Measurements from ENCODE around the gene TMEM208. TPM values are rescaled to one million over a fixed set of nuclear protein-coding genes. Genes with fewer than 3 reads are reported as not detected.

TMEM208 gene
- total RNA-seq, 1 donor from 2014 or later: 33.1 TPM

- intact Hi-C loops (cut with DNase I): no loop called here
- Histone ChIP-seq H3K36me3 (peaks cover 11% of the 10 kb centered on the region), H3K27me3 (ENCODE audit: low read depth) (no peaks in the 10 kb centered on the region), H3K9me3 (no peaks in the 10 kb centered on the region), H3K4me1 (peaks cover 80% of the 10 kb centered on the region), H3K27ac (peak overlapping the region; percentile 93), H3K4me3 (peak overlapping the region; percentile 99)
- TF ChIP-seq CTCF (IDR thresholded peaks at IDR 0.05): no peak
- DNase-seq (peak; percentile 64), ATAC-seq (no peak)
These were observed 16.6 kb downstream of the TMEM208 start for GRCh38 chr16:67243481-67243880.

- peak in 1 of 2 donors; percentile 15 for ATAC-seq
- Histone ChIP-seq H3K4me1 (peaks cover 84% of the 10 kb centered on the region), H3K27me3 (ENCODE audit: low read depth) (peaks cover 6% of the 10 kb centered on the region), H3K4me3 (peak overlapping the region; percentile 99), H3K27ac (peak overlapping the region; percentile 93), H3K36me3 (no peaks in the 10 kb centered on the region), H3K9me3 (no peaks in the 10 kb centered on the region)
- intact Hi-C loops (cut with DNase I): no loop called here
- peak; percentile 89 for DNase-seq
- no peak for TF ChIP-seq CTCF (IDR thresholded peaks at IDR 0.05)
These were observed 17.7 kb downstream of the TMEM208 start for GRCh38 chr16:67244387-67245185.

GRCh38 chr16:67245186-67245585 is 18.3 kb downstream of the TMEM208 start:
- no peak for ATAC-seq
- intact Hi-C loops (cut with DNase I): no loop called here
- Histone ChIP-seq H3K4me1 (peaks cover 81% of the 10 kb centered on the region), H3K9me3 (no peaks in the 10 kb centered on the region), H3K27ac (peak overlapping the region; percentile 93), H3K27me3 (ENCODE audit: low read depth) (peaks cover 6% of the 10 kb centered on the region), H3K4me3 (peak overlapping the region; percentile 99), H3K36me3 (no peaks in the 10 kb centered on the region)
- DNase-seq: peak; percentile 43
- no peak for TF ChIP-seq CTCF (IDR thresholded peaks at IDR 0.05)

- peak overlapping the region; percentile 99 for H3K4me3 ChIP-seq
- peaks cover 76% of the 10 kb centered on the region for H3K4me1 ChIP-seq
- no peaks in the 10 kb centered on the region for H3K36me3 ChIP-seq
- H3K27me3 ChIP-seq (ENCODE audit: low read depth): peaks cover 10% of the 10 kb centered on the region
- DNase-seq (no peak), ATAC-seq (no peak)
- intact Hi-C loops (cut with DNase I): no loop called here
- no peaks in the 10 kb centered on the region for H3K9me3 ChIP-seq
- H3K27ac ChIP-seq: peak overlapping the region; percentile 93
- TF ChIP-seq CTCF (IDR thresholded peaks at IDR 0.05): no peak
These were observed 18.7 kb downstream of the TMEM208 start for GRCh38 chr16:67245674-67246080.

GRCh38 chr16:67246081-67246755 is 19.3 kb downstream of the TMEM208 start:
- H3K9me3 ChIP-seq: no peaks in the 10 kb centered on the region
- H3K4me1 ChIP-seq: peaks cover 70% of the 10 kb centered on the region
- H3K4me3 ChIP-seq: peak overlapping the region; percentile 99
- intact Hi-C loops (cut with DNase I): no loop called here
- peaks cover 11% of the 10 kb centered on the region for H3K27me3 ChIP-seq (ENCODE audit: low read depth)
- DNase-seq (peak; percentile 84), ATAC-seq (peak; percentile 46 to 49)
- peak; percentile 48 for TF ChIP-seq CTCF (IDR thresholded peaks at IDR 0.05)
- H3K27ac ChIP-seq: peak overlapping the region; percentile 93
- H3K36me3 ChIP-seq: no peaks in the 10 kb centered on the region
